Measurements from ENCODE around the gene ZNF236.

DNA sequence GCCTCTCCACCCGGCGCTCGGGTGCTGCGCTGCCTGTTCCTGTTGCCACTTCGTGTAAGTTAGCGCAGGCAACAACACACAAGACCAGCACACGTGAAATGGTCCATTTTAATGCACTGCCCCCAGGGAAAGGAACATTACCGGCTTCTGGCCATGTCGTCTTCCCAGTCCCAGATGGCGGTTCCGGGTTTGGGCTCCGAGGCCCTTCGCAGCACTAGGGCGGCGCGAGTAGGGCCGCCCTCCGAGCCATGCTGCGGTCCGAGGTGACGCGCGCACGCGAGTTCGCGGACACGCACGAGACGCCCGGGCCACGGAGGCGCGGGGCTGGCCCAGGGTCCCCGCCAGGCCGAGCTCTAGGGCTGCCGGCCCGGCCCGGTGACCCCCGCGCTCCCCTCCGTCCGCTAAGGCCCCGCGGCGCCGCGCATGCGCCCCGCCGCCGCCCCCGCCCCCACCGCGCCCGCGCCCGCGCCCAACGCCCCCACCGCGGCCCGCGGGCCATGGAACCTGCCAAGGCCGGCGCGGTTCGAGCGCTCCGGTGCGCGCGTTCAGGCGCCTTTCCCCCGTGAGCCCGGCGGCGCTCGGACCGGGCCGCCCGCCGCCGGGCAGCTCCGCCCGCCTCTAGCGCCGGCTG lies 367 bp upstream of the ZNF236 start:
- TF ChIP-seq, protein P1, sequence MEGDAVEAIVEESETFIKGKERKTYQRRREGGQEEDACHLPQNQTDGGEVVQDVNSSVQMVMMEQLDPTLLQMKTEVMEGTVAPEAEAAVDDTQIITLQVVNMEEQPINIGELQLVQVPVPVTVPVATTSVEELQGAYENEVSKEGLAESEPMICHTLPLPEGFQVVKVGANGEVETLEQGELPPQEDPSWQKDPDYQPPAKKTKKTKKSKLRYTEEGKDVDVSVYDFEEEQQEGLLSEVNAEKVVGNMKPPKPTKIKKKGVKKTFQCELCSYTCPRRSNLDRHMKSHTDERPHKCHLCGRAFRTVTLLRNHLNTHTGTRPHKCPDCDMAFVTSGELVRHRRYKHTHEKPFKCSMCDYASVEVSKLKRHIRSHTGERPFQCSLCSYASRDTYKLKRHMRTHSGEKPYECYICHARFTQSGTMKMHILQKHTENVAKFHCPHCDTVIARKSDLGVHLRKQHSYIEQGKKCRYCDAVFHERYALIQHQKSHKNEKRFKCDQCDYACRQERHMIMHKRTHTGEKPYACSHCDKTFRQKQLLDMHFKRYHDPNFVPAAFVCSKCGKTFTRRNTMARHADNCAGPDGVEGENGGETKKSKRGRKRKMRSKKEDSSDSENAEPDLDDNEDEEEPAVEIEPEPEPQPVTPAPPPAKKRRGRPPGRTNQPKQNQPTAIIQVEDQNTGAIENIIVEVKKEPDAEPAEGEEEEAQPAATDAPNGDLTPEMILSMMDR (IDR thresholded peaks at IDR 0.05) = no peak
- TF ChIP-seq POLR2A (IDR thresholded peaks at IDR 0.05; ENCODE audit: low read depth) = peak; percentile 52
